ENCODE data around the gene SARS2. TPM values are rescaled to one million over a fixed set of nuclear protein-coding genes. Genes with fewer than 3 reads are reported as not detected.
"Not testable (repeated sequence)": the region's sequence is repeated elsewhere in the genome, so short reads cannot be mapped to it uniquely, and the experiment has no call there.

SARS2 gene
- total RNA-seq, 1 experiment from 2014 or later = 19.9 TPM

DNA sequence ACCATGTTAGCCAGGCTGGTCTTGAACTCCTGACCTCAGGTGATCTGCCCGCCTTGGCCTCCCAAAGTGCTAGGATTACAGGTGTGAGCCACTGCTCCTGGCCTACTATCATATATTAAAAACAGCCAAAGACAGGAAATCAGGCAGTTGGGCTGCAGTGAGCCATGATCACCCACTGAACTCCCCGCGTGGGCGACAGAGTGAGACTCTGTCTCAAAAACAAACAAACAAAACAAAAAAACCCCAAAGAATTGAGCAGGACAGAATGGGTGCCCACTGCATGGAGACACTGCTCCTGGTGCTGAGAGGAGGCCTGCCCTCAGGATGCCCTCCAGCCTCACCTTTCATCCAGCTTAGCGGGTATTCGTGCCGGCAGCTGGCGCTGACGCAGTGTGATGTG is 47.3 kb downstream of the SARS2 start:
- Histone ChIP-seq H3K4me3 (no peak overlapping the region), H3K27me3 (replicated peaks) (no peaks in the 10 kb centered on the region), H3K4me1 (replicated peaks) (no peaks in the 10 kb centered on the region), H3K27ac (no peak overlapping the region), H3K36me3 (no peaks in the 10 kb centered on the region; the same call in 1 of the 2 replicates), H3K9me3 (replicated peaks) (no peaks in the 10 kb centered on the region)
- DNase-seq (ENCODE audit: low read depth in 1 of 2, low spot score in 2 of 2) = no peak

DNA sequence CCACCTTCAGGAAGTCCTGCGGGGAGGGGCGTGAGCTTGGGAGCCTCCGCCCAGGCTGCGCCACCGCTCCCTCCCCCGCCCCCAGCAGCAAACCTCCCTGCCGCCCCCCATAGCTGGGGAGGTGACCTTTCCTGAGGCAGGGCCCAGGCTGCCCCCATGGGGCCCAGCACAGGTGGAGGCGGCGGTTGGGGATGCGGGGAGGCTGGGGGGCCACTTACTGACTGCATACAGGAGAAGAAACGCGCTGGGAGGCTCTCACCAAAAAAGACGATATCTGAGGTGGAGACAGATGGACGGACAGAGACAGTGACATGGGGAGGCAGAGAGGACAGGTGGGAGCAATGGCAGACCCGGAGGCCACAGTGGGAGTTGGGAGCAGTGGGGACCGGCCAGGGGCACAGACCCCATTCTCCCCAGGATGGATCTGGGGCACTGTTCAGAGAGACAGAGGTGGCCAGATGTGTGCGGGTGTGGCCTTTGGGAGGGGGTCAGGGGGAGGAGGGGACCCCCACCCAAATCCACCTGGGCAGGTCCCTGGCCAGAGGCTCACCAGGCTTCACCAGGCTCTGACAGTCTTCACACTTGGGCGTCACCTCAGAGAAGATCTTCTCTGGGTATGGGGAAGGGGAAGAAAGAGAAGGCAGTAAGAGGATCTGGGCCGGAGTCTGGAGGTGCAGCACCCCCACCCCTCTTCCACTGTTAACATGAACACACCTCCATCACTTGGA is 49.5 kb downstream of the SARS2 start:
- Histone ChIP-seq H3K9me3 (replicated peaks) (no peaks in the 10 kb centered on the region), H3K4me1 (replicated peaks) (no peaks in the 10 kb centered on the region), H3K4me3 (no peak overlapping the region), H3K27ac (no peak overlapping the region), H3K27me3 (replicated peaks) (no peaks in the 10 kb centered on the region), H3K36me3 (no peaks in the 10 kb centered on the region)
- no peak for DNase-seq (ENCODE audit: low read depth in 1 of 2, low spot score in 2 of 2)

DNA sequence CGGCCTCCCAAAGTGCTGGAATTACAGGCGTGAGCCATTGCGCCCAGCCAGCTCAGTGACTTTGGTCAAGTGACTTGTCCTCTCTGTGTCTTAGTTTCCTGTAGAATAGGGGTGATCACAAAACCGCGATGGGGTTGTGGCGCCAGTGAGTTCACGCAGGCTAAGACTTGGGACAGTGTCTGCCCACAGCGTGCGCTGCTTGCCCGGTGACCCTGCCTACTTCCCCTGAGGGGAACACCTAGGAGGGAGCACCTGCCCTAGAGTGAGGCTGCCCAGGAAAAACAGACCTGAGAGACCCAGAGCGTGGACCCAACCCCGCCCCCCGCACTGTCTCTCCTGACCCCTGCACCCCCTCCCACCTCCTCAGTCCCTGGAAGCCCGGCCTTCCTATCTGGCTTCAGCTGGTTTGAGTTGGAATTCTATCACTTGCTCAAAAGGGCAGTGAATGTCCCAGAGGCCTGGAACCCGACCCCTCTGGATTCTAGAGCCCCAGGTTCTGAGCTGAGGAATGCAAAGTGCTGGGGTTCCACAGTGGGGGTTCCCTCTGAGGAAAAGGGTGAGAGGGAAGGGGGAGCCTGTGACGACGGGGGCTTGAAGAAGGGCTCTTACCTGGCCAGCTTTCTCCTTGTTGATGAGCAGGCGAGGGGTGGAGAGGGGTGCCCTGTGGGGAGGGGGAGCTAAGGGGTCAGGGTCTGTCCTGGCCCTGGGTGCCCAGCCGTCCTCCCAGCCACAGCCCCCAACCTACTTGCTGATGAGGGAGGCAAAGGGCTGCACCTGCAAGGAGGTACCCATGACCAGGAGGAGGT is 50.3 kb downstream of the SARS2 start:
- Histone ChIP-seq H3K27me3 (replicated peaks) (no peaks in the 10 kb centered on the region), H3K4me3 (no peak overlapping the region), H3K36me3 (no peaks in the 10 kb centered on the region), H3K27ac (no peak overlapping the region), H3K9me3 (replicated peaks) (no peaks in the 10 kb centered on the region), H3K4me1 (replicated peaks) (no peaks in the 10 kb centered on the region)
- DNase-seq (ENCODE audit: low read depth in 1 of 2, low spot score in 2 of 2) = no peak

DNA sequence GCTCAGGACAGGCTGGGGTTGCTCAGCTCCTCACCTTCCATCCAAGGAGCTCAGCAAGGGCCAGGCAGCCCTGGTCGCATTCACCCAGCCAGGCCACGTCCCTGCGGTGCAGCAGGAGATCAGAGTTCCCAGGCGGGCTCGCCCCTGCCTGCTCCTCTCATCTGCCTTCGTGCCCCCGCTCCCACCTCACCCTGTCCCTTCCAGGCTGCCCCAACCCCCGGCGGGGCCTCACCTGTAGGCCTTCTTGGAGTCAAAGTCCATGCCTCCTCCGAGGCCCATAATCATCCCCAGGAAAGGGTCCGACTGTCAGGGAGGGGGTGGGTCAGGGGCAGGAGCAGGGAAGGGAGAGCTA is 51.2 kb downstream of the SARS2 start:
- H3K27ac ChIP-seq = no peak overlapping the region
- H3K9me3 ChIP-seq (replicated peaks) = no peaks in the 10 kb centered on the region
- H3K36me3 ChIP-seq = no peaks in the 10 kb centered on the region
- H3K4me1 ChIP-seq (replicated peaks) = no peaks in the 10 kb centered on the region
- H3K27me3 ChIP-seq (replicated peaks) = no peaks in the 10 kb centered on the region
- H3K4me3 ChIP-seq = no peak overlapping the region
- DNase-seq (ENCODE audit: low read depth in 1 of 2, low spot score in 2 of 2) = no peak

DNA sequence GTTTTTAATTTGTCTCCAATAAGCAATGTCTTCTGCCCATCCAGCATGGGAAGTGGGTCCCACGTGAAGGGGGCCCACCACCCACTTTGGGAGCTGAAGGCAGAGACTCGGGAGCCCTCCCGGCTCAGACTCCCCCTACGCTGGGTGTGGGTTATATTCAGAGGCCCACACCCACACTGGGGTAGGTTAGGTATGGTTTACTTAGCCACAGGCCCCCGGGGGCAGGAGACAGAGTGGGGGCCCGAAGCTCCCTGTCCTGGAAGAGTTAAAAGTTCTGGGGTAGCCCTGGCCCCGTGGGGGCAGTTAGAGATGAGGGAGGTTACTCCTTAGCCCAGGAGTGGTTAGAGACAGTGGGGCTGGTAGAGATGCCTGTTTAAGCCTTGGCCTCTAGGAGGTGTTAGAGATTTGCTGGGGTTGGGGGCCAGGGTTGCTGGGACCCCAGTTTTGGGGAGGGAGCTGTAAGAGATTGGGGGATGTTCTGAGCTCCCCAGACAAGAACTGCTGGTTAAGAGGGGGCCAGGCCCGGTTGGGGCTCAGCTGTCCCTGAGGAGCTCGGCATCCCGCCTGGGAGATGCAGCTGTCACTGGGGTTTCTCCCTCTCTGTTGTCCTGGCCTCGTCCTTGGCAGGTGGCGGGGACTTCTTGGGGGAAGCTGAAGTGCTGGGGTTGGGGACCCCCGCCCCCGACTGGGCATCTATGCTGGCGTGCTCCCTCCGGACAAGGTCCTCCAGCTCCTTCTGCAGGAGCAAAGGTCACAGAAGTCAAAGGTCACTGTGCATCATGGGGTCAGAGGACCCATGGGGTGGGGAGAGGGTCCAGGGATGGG is 51.8 kb downstream of the SARS2 start:
- no peaks in the 10 kb centered on the region for H3K9me3 ChIP-seq (replicated peaks)
- no peak overlapping the region for H3K4me3 ChIP-seq
- DNase-seq (ENCODE audit: low read depth in 1 of 2, low spot score in 2 of 2) = no peak
- no peaks in the 10 kb centered on the region for H3K4me1 ChIP-seq (replicated peaks)
- no peaks in the 10 kb centered on the region for H3K36me3 ChIP-seq
- H3K27me3 ChIP-seq (replicated peaks) = no peaks in the 10 kb centered on the region
- no peak overlapping the region for H3K27ac ChIP-seq

DNA sequence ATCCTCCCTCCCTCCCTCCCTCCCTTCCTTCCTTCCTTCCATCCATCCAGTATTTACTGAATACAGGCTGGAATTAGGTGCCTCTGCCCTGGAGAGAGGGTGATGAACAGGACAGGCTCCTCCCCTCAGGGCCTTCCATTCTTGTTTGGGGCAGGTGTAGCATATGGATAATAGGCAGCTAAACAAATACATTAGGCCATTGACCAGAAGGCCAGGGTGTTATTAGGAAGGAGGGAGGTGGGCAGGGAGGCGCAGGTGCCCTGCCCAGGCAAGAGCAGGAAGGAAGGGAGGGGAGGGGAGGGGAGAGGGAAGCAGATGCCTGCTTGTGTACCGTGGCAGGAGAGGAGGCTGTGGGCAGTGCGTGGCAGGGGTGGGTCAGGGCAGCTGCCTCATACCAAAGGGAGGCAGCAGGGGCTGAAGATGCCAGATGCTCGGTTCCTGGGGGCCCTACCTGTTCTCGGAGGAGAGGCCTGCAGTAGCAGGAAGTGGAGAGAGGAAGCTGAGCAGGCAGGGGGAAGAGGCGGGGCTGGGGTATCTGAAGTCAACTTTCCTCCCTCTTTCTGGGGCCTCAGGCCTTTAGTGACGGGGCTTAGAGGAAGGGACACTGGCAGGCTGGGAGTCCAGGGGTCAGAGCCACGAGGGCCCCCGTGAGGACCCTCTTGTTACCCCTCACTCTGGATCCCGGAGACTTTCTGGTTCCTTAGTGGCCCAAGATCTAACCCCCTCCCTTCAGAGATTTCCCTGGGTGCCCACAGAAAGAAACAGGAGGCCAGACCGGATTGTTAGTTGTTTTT is 52.6 kb downstream of the SARS2 start, which contains the start of gene RINL:
RINL (minus strand) TSS at position 495 of the 794 bp plus-strand sequence. CDS start 1,533 bp downstream, outside the sequence.
- H3K9me3 ChIP-seq (replicated peaks) = no peaks in the 10 kb centered on the region
- H3K27ac ChIP-seq = no peak within 1 kb of the TSS
- H3K36me3 ChIP-seq = no peaks in the 10 kb centered on the region
- no peaks in the 10 kb centered on the region for H3K4me1 ChIP-seq (replicated peaks)
- H3K27me3 ChIP-seq (replicated peaks) = no peaks in the 10 kb centered on the region
- H3K4me3 ChIP-seq = no peak within 1 kb of the TSS
- DNase-seq (ENCODE audit: low read depth in 1 of 2, low spot score in 2 of 2) = no peak

DNA sequence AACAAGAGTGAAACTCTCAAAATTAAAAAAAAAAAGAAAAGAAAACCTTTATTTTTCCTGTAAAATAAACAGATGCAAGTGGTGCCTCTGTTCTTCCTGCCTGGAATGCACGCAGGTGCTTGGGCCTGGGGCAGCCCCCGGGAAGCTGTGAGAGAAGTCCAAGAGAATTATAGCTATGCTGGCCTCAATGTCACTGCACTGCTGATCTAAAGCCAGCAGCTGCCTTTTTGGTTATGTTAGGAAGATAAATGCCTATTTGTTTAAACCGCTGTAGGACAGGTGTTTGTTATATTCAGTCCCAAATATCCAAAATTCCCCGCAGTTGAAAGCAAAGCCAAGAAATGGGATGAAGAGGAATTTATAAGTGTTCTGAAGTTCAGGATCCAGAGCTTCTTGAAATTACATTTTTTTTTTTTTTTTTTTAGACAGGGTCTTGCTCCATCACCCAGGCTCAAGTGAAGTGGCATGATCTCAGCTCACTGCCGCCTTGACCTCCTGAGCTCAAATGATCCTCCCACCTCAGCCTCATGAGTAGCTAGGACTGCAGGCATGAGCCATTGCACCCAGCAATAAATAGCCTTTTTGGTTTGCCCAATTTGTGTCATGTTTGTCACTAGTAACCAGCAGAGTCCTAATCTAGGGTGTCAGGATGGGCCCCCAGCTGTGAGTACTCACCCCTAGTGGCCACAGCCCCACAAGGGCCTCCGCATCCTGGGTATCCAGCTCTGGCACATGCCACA is 54.7 kb downstream of the SARS2 start:
- Histone ChIP-seq H3K4me3 (no peak overlapping the region), H3K9me3 (replicated peaks) (no peaks in the 10 kb centered on the region), H3K4me1 (replicated peaks) (no peaks in the 10 kb centered on the region), H3K27ac (no peak overlapping the region), H3K36me3 (no peaks in the 10 kb centered on the region), H3K27me3 (replicated peaks) (no peaks in the 10 kb centered on the region)
- no peak for DNase-seq (ENCODE audit: low read depth in 1 of 2, low spot score in 2 of 2)

DNA sequence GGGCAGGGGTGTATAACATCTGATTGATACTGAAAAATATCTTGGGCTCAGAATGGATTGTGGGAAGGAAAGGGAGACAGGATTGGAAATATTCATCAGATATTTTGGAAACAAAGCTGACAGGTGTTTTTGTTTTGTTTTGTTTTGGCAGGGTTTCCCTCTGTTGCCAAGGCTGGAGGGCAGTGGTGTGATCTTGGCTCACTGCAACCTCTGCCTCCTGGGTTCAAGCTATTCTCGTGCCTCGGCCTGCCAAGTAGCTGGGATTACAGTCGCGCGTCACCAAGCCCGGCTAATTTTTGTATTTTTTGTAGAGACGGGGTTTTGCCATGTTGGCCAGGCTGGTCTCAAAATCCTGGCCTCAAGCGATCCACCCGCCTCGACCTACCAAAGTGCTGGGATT is 57.2 kb downstream of the SARS2 start:
- H3K4me3 ChIP-seq; DNase-seq (ENCODE audit: low read depth in 1 of 2, low spot score in 2 of 2); H3K9me3 ChIP-seq (replicated peaks); H3K36me3 ChIP-seq; H3K27ac ChIP-seq; H3K27me3 ChIP-seq (replicated peaks); H3K4me1 ChIP-seq (replicated peaks): not testable (repeated sequence)

DNA sequence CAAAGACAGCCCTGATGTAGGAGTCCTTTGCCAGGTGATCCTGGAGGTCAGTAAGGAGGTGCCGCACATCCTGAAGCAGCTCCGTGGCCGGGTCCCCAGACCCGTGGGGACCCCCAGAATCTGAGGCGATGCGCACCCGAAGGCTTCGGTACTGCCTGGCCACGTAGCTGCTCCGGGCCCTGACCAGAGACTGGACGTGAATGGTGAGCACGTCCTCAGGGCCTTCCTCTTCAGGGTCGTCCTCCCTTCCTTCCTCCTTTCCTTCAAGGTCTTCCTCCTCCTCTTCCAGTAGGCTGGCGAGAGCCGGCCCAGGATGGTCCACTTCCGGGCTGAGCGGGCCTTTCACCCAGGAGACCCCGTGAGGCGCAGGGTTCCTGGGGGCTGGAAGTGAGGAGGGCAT is 60.0 kb downstream of the SARS2 start:
- H3K36me3 ChIP-seq = no peaks in the 10 kb centered on the region
- H3K4me1 ChIP-seq (replicated peaks) = peaks cover 8% of the 10 kb centered on the region
- no peak overlapping the region for H3K4me3 ChIP-seq
- H3K27me3 ChIP-seq (replicated peaks) = no peaks in the 10 kb centered on the region
- H3K9me3 ChIP-seq (replicated peaks) = no peaks in the 10 kb centered on the region
- DNase-seq (ENCODE audit: low read depth in 1 of 2, low spot score in 2 of 2) = no peak
- no peak overlapping the region for H3K27ac ChIP-seq

DNA sequence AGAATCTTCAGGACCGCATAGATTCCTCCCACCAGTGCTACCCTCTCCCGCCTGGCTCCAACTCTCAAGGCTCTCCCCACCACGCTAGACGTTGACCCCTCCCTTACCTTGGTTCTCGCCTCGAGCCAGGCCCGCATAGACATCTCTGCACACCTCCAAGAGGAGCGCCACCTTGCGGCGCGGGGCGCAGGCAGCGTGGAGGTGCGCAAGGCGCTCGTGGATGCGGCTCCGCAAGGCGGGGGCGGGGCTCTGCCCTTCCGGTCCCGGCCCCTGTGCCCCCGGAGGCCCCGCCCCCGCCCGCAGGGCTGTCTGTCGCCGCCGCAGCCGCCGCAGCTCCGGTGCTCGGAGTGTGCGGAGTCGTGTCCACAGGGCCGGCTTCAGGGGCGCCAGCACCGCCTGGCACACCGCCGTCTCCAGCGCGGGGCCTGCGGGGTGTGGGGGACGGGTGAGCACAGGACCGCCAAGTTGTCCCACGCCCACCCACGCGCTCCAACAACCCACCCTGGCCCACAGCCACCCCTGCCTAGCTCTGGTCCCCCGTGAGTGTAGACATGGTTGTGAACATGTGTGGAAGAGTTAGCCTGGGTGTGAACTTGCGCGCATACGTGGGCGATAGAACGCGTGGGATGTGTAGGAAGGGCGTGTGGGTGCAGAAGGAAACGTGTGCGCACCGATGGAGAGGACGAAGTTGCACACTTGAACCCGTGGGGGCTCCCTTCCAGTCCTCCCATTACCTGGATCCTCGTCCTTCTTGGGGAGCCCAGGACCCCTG is 60.5 kb downstream of the SARS2 start:
- Histone ChIP-seq H3K27me3 (replicated peaks) (no peaks in the 10 kb centered on the region), H3K4me1 (replicated peaks) (peaks cover 8% of the 10 kb centered on the region)

DNA sequence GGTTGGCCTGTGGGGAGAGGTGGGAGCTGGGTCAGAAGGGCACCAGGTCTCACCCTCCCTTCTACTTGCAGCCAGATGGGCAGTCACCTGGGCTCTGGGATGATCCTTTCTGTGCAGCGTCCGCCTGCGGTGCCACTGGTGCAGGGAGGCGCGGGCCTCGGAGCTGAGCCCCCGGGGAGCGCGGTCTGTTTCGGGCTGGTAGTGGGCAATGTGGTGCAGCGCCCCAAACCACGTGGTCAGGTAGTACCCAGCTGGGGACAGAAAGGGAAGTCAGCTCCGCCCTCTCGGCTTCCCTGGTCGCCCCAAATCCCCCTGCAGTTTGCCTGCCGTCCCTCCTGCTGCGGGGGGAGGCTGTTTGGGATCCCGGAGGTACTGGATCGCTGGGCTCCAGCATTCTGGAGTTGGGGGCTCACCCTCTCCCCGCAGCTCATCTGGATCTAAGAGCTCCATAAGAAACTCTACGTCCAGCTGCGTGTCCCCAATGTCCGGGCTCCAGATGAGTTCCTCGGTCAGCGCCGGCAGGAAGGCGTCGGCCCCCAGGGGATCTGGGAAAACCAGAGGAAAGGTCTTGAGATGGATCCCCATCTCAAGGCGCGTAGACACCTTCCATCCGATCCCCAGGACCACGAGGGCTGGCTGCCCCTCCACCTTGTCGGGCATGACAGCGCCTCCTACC is 61.3 kb downstream of the SARS2 start:
- Histone ChIP-seq H3K4me3 (peak overlapping the region; percentile 17), H3K36me3 (no peaks in the 10 kb centered on the region), H3K27ac (no peak overlapping the region), H3K9me3 (replicated peaks) (no peaks in the 10 kb centered on the region), H3K27me3 (replicated peaks) (no peaks in the 10 kb centered on the region), H3K4me1 (replicated peaks) (peaks cover 8% of the 10 kb centered on the region)
- DNase-seq (ENCODE audit: low read depth in 1 of 2, low spot score in 2 of 2) = no peak

More for the DNA sequence above, 60.5 kb downstream of the SARS2 start:
- no peaks in the 10 kb centered on the region for H3K36me3 ChIP-seq
- no peaks in the 10 kb centered on the region for H3K9me3 ChIP-seq (replicated peaks)
- peak; percentile 50 to 69 for DNase-seq (ENCODE audit: low read depth in 1 of 2, low spot score in 2 of 2)
- H3K27ac ChIP-seq = no peak overlapping the region
- H3K4me3 ChIP-seq = peak overlapping the region; percentile 17

DNA sequence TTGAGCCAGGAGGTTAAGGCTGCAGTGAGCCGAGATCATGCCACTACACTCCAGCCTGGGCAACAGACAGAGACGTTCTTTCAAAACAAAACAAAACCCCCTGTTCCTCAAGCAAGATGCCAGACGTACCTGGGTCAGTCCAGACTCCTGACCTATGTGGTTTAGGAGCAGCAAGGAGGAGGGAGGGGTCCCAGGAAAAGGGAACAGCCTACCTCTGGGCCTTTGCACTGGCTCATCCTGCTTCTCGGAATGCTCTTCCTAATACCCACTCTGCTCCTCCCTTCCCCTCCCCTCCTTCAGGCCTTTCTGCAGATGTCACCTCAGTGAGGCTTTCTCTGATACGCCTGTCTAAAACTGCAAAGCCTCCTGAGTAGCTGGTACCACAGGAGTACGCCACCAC is 62.0 kb downstream of the SARS2 start:
- Histone ChIP-seq H3K9me3 (replicated peaks) (no peaks in the 10 kb centered on the region), H3K36me3 (no peaks in the 10 kb centered on the region), H3K27me3 (replicated peaks) (no peaks in the 10 kb centered on the region), H3K4me3 (no peak overlapping the region), H3K4me1 (replicated peaks) (peaks cover 8% of the 10 kb centered on the region), H3K27ac (no peak overlapping the region)
- DNase-seq (ENCODE audit: low read depth in 1 of 2, low spot score in 2 of 2) = no peak

Data from SJSA1 (cell line).